Spinal cord (tissue), 10 donors: ENCODE data around the gene VAMP2. TPM values are rescaled to one million over a fixed set of nuclear protein-coding genes. Genes with fewer than 3 reads are reported as not detected.

Source experiments
- DNase-seq, 6 donors: peaks; one replicate each; pipeline versions ENCODE4 v3.0.0 to v3.0.0-alpha.2; 2013 to 2015; ENCODE audit warnings: low spot score in 6 of 6, low read depth in 4 of 6
- H3K27ac ChIP-seq: one replicate; pipeline ENCODE4 v1.5.1; 2013; ENCODE audit warnings: low read depth, low read length, control low read depth
- H3K27me3 ChIP-seq: one replicate; pipeline ENCODE4 v1.6.1; 2013; ENCODE audit warnings: low read length; ENCODE audit not compliant: control insufficient read depth, insufficient read depth
- H3K36me3 ChIP-seq: one replicate; pipeline ENCODE4 v1.6.1; 2013; ENCODE audit warnings: low read length; ENCODE audit not compliant: control insufficient read depth, insufficient read depth
- H3K4me1 ChIP-seq: one replicate; pipeline ENCODE4 v1.6.1; 2013; ENCODE audit warnings: low read length; ENCODE audit not compliant: control insufficient read depth, insufficient read depth
- H3K4me3 ChIP-seq: one replicate; pipeline ENCODE4 v1.5.1; 2013; ENCODE audit warnings: low read depth, low read length, control low read depth
- H3K9me3 ChIP-seq: one replicate; pipeline ENCODE4 v1.6.1; 2013; ENCODE audit warnings: low read length; ENCODE audit not compliant: control insufficient read depth, insufficient read depth
- WGBS: methylation state at CpG from one replicate; pipeline ENCODE4 v1.1.5; 2013; ENCODE audit warnings: missing lambda C conversion rate; ENCODE audit not compliant: insufficient coverage; 5-methylcytosine and 5-hydroxymethylcytosine counted together
- polyA plus RNA-seq, 2 donors: library from polyadenylated mRNA; unstranded; fragments of 120-200 nt; gene quantifications; one replicate each; pipeline ENCODE4 v1.2.1, GENCODE V29; 2013; ENCODE audit not compliant: insufficient read length in 2 of 2
- total RNA-seq, 2 donors: library from RNA; depleted of rRNA in 1 of 2; stranded (reverse); fragments of 120-200 nt in 1 of 2; fragments of >200 nt in 1 of 2; gene quantifications; one replicate each; pipeline versions ENCODE4 v1.2.3 to v1.2.4, GENCODE V29; 2013 to 2014
- donor health status: healthy.

The VAMP2 gene
- total and polyA plus RNA-seq, 4 donors, result 30.2 to 414 (median 240) TPM

DNA sequence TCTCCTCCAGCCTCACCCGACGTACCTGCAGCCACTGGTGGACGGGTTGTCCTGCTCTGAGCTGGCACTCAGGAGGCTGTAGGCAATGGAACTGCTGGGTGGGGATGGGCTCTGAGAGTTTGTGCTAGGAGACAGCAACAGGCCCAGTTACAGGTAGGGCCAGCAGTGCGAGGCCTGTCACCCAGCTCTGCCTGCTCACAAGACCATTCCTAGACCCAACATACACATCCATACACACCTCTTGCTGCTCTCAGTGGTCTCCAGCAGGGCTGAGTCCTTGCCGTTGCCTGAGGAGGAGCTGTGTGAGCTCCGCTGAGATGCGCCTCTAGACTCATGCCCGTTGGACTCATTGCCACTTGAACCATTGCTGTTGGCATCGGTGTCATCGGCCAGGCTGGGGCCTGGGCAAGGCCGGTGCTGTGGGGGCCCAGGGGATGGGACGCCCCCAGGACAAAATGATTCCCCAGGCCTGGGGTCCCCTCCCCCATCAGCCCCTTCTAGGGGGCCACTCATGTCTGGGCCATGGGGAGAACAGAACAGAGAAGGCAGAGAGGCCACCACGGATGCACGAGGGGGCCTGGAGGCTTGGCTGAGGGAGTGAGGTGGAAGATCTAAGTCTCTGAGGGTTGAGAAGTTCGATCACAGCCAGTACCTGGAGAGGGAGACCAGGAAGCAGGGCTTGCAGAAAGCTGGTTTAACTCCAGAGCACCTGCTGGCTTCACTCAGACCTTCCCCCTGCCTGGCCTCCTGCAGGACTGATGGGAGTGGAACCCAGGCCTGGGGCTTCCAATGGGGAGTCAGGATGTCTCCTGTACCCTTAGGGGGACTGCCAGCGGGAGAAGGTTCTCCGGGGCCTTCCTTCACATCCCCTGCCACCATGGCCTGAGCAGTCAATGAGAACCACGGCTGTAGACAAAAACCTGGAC is 12.3 kb downstream of the VAMP2 start:
- peaks cover 54% of the 10 kb centered on the region for H3K36me3 ChIP-seq
- H3K27me3 ChIP-seq, result no peaks in the 10 kb centered on the region
- H3K4me3 ChIP-seq, result peak overlapping the region; percentile 82
- no peak for DNase-seq
- H3K4me1 ChIP-seq, result peaks cover 52% of the 10 kb centered on the region
- peak overlapping the region; percentile 100 for H3K27ac ChIP-seq
- WGBS, result 75% methylated on average over 17 of the region's 18 CpGs
- no peaks in the 10 kb centered on the region for H3K9me3 ChIP-seq

DNA sequence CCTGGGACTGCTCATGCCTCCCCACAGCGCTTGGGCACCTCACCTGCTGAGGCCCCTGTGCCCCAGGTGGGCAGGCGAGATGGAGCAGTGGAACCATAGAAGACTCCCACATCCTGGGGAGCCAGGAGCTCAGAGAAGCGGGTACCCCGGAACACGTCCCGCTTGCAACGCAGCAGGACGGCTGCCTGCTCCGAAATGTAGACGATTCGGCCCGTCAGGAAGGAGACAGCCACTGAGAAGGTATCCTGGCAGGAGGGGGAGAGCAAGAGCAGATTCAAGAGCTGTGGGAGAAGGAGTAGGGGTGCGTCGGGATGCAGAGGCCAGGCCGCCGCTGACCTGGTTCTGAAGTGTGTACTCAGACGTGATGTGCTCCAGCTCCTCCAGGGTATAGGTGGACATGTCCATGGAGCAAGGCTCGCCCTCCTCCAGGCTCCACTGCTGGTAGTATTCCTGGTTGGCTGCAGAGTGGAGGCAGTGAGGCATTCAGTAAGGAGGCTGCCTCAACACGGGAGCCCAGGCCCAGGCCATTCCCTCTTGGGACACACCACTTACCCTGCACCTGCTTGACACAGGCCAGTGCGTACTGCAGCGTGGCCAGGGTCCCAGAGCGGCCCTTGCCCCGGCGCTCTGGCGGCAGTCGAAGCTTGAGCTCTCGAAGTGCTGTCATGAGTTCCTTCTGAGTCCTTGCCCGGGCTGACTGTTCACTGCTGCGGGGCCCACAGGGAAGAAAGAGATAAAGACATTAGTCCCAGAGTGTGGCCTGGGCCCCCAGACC is 13.1 kb downstream of the VAMP2 start:
- Histone ChIP-seq H3K36me3 (peaks cover 62% of the 10 kb centered on the region), H3K27me3 (no peaks in the 10 kb centered on the region)
- WGBS, result 96% methylated on average over 29 of the region's 29 CpGs

DNA sequence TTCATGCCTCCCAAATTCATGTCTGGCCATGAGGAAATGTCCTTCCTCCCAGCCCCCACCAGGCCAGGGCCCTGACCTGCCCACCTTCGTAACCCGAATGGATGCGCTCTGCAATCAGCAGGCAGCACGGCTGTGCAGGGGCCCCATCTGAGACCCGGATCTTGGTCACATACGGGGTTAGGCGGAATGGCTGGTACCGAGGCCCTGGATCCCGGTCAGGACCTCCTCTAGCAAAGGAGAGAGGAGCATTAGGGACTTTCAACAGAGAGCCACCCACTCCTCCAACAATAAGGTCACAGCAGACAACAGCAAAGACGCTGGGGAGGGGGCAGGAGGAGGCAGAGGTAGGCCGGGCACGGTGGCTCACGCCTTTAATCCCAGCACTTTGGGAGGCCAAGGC is 14.2 kb downstream of the VAMP2 start:
- Histone ChIP-seq H3K9me3 (no peaks in the 10 kb centered on the region), H3K4me1 (peaks cover 36% of the 10 kb centered on the region), H3K36me3 (peaks cover 73% of the 10 kb centered on the region), H3K27me3 (no peaks in the 10 kb centered on the region), H3K4me3 (no peak overlapping the region), H3K27ac (no peak overlapping the region)
- DNase-seq, result no peak
- 96% methylated on average over 7 of the region's 13 CpGs for WGBS

More for the DNA sequence above, 13.1 kb downstream of the VAMP2 start:
- H3K4me1 ChIP-seq, result peaks cover 46% of the 10 kb centered on the region
- H3K9me3 ChIP-seq, result no peaks in the 10 kb centered on the region
- no peak overlapping the region for H3K27ac ChIP-seq
- no peak overlapping the region for H3K4me3 ChIP-seq
- DNase-seq, result no peak

DNA sequence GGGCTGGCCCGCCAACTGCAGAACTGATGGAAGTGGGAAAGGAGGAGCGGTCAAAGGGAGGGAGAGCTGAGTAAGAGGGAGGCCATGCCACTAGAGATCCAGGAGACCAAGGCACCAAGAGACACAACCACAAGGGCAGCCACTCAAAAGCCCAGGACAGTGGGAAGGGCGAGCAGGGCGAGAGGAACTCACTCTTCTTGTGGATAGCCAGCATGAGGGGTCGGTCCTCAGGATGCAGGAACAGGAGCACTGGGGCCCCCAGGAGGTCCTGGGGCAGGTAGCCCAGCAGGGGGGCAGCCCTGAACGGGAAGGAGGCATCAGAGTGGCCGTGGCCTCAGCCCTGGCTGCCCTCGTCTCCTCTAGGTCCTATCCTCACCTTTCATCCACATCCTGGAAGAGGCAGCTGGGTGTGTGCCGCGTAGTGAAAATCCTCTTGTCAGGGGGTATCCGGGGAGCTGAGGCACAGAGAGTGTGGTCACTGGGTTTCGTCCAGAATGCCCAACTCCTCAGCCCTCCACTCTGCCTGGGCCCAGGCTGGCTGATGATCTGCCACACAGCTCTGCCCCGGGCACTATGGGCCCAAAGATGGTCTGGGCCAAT is 14.8 kb downstream of the VAMP2 start:
- 95% methylated on average over 10 of the region's 13 CpGs for WGBS
- Histone ChIP-seq H3K4me3 (no peak overlapping the region), H3K4me1 (peaks cover 29% of the 10 kb centered on the region), H3K36me3 (peaks cover 79% of the 10 kb centered on the region), H3K27me3 (no peaks in the 10 kb centered on the region), H3K27ac (no peak overlapping the region), H3K9me3 (no peaks in the 10 kb centered on the region)
- no peak for DNase-seq

DNA sequence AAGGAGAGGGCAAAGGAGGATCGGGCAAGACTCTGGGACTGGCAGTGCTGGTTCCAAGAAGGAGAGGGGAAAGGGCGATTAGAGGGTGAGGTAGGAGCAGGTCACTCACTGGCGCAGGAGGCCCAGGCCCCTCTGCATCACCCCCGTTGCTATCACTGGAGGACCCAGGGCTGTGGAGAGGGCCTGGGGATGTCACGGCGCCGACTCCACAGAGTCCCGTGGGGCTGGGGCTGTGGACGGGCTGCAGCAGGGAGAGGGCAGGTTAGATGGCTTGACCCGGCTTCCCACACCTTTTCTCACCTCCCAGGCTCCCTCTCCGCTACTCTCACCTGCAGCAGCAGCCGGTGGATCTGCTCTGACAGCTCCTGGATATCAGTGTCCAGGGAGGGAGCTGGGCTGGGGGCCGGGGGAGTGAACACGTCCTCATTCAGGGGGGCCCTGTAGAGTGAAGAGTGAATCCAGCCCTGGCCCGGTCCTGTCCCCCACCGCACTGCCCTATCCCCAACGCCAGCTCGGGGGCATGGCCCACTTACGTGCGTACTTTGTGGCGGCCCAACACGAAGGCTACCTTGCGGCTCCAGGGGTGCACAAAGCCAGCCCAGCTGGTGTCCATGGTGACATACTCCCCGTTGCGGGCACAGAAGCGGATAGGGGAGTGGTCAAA is 15.5 kb downstream of the VAMP2 start:
- no peaks in the 10 kb centered on the region for H3K27me3 ChIP-seq
- H3K27ac ChIP-seq, result no peak overlapping the region
- WGBS, result 91% methylated on average over 23 of the region's 26 CpGs
- peaks cover 86% of the 10 kb centered on the region for H3K36me3 ChIP-seq
- no peaks in the 10 kb centered on the region for H3K9me3 ChIP-seq
- H3K4me3 ChIP-seq, result no peak overlapping the region
- DNase-seq, result no peak
- peaks cover 23% of the 10 kb centered on the region for H3K4me1 ChIP-seq

DNA sequence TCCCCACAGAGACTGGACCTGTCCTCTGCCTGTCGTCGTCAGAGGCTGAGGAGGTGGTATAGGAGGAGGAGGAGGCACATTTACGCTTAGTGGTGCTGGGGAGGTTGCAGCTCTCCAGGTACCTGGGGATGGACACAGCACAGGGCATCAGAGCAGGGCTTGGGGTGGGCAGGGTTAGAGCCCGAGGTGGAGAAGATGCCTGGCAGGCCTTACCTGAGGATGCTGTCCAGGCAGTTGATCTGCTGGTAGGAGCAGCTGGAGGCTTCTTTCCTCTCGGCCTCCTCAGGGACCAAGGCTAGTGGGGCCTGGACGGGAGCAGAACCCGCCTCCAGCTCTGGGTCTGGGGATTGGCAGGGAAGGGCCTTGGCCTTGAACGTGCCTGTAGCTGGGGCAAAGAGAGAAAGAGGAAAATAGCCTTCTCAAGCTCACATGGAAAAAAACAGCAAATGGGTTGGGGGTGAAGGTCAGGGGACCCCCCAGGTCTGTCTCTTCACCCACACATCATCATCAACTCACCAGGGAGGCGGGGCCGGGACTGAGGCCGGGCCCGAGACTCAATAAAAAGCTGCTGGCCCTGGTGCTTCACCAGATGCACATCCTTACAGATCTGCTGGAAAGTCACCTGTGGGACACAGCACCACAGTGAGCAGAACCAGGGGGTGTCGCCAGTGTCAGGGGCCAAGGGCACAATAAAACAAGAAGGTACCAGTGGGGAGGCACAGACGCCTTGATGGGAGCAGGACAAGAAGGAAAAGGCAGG is 16.2 kb downstream of the VAMP2 start:
- H3K27me3 ChIP-seq, result no peaks in the 10 kb centered on the region
- H3K36me3 ChIP-seq, result peaks cover 93% of the 10 kb centered on the region
- WGBS, result 96% methylated on average over 11 of the region's 14 CpGs
- no peak overlapping the region for H3K27ac ChIP-seq
- H3K4me3 ChIP-seq, result no peak overlapping the region
- DNase-seq, result no peak
- H3K4me1 ChIP-seq, result peaks cover 16% of the 10 kb centered on the region
- no peaks in the 10 kb centered on the region for H3K9me3 ChIP-seq

DNA sequence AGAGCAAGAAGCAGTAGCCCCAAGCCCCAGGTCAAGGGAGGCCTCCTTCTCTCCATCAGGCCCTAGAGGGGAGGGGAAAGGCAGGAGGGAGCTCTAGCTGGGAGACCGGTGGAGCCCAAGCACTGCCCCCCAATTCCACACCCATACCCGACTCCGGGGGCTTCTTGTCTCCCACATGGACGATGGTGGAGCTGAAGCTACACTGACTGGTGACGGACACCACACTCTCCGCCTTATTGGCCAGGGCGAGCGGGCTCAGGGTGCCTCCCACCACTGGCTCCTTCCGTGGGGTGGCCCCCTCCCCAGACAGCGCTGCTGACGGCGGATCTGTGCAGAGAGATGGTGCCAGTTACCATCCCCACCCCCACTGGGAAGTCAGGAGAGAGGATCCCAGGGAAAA is 16.9 kb downstream of the VAMP2 start:
- Histone ChIP-seq H3K27ac (no peak overlapping the region), H3K4me3 (no peak overlapping the region), H3K36me3 (peaks cover 100% of the 10 kb centered on the region), H3K9me3 (no peaks in the 10 kb centered on the region), H3K4me1 (peaks cover 9% of the 10 kb centered on the region), H3K27me3 (no peaks in the 10 kb centered on the region)
- 92% methylated on average over 2 of the region's 12 CpGs for WGBS
- no peak for DNase-seq

DNA sequence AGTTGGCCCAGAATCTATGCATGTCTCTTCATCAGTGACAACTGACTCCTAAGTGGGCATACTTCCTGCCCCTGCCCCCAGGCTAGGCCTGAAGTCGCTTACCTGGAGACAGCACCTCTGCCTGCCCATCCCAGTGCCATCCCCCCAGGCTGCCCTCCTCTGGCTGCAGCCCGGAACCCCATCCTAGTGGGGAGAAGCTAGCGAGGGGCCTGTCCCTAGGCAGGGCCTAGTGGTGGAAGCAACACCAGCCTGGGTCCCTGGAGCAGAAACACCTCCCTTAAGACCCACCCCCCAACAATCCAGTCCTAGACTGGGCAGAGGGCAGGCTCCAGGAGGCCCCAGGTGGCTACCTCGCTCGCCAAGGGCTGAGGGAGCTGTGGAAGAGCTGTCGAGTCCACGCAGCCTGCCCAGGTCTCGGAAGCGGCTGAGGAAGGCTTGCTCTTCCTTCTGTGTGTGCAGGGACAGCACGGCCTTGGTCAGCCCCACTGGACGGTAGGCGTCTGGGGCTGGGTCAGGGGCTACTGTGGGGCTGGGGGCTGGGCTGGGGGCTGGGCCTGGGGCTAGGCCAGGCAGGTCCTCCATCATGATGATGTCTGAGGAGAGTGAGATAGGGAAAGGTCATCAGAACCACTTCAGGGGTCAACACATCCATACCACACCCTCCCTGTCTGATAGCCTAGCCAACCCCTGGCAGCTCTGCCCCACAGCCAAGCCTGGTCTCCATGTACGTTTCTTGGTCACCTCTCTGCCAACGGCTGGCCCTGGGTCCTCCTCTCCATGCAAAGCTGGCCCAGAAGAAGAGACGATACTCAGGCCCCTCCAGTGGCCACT is 18.1 kb downstream of the VAMP2 start:
- Histone ChIP-seq H3K27ac (no peak overlapping the region), H3K4me3 (no peak overlapping the region), H3K27me3 (no peaks in the 10 kb centered on the region), H3K9me3 (no peaks in the 10 kb centered on the region), H3K4me1 (no peaks in the 10 kb centered on the region), H3K36me3 (peaks cover 100% of the 10 kb centered on the region)
- DNase-seq, result no peak
- WGBS, result 94% methylated on average over 11 of the region's 15 CpGs
